ENCODE data around the gene GNG2.

The GNG2 gene

DNA sequence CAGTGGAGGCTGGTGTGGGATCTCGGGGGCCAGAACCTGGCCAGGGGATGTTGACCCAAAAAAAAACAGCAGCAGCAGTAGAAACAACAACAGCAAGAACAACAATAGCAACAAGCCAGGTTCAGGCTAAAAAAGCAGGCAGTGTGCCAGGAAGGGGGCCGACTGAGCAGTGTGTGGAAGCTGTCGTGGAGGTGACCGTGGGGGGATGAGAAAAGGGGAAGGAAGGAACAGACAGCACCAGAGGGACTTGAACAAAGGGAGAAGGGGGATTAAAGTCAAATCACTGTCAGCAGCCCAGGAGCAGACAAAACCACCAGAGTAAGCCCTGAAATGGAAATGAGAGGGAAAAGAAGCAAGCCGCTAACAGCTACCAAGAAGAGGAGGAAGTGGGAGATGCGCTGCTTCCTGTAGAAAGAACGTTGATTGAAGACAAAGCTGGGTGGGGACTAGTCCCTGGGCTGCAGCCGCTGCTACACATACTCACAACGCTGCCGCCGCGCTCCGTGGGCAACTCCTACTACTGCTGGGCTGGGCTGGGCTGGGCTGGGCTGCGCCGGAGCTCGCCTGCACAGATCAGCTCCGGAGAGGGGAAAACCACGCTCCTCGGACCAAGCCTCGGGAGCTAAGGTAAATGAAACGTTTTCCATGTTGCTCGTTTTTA, at the start of gene GNG2:
TSS of gene GNG2 (plus strand) at position 449 of the 661 bp plus-strand sequence. CDS start 90,067 bp downstream, outside the sequence.
- DNase-seq (ENCODE audit: low read depth): peak; percentile 69

DNA sequence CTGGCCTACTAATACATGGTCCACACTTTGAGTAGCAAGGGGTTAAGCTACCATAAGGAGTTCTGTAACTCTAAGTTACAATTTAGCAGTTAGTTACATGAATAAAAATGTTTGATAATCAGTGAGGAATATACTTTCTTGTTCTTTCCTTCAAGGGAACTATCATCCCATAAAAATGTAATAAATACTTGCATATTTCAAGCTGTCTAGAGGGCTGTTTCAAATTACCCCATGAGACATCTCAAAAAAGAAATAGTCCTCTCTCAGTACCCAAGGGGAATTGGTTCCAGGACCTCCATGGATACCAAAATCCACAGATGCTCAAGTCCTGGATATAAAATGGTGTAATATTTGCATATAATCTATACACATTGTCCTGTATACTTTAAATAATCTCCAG, 48.7 kb upstream of the GNG2 start:
- DNase-seq (ENCODE audit: low read depth): no peak

DNA sequence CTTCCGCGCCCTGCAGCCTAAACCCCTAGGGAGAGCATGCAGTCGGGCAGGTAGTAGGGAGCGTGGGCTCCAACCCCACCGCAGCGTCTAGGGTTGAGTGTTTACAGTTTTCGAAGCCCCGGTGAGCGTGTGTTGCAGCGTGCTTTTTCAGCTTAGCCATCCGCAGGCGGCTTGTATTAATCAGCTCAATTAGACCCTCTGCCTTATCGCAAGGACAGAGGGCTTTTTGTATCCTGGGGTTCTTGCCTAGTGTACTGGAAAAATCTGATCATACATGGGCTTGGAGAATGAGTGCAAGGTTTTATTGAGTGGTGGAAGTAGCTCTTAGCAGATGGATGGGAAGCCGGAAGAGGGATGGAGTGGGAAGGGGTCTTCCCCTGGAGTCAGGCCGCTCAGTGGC, 44.4 kb upstream of the GNG2 start:
- no peak for DNase-seq (ENCODE audit: low read depth)

DNA sequence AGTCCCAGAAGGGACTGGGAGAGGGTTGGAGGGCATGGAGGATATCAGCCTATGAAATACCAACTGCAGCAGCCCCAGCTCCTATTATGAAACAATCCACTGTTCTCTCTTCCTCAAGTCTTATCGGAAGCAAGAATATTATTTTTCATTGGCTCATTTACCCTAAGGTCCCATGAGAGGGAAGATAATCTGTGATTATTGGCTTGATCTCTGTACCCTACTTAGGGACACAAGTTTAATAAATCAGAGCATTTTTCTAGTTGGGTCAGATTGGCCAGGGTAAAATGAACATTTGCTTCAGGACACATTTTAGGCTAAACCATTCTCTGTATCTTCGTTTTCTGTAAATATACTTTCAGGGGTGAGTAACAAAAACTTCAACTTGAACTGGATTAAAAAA, 43.1 kb upstream of the GNG2 start:
- no peak for DNase-seq (ENCODE audit: low read depth)

DNA sequence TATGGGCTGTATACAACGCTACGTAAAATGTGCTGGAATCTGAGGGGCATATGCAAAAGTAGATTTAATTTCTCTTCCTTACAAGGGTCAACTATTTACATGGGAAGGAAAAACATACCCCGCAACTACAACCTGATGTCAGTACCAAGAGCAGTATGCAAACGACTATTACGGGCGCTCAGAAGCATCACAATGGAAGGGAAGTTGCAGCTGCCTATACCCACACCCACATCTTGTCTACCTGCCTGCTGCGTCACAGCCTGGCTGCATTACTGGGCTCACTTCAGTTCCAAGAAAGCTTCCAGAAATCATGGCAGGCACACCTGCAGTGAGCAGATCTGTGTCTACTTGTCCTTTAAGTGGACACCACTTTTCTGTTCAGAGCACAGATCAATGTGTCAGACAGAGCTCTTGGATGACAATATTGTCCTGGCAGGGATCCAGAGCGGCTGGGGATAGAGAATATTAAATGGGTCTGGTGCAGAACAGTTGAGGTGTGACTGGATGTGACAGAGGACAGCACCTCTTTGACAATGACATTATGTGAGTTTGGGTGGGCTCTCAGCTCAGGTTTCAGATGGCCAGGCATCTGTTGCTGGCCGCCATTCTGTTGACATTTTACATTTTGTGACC, 41.5 kb upstream of the GNG2 start:
- no peak for DNase-seq (ENCODE audit: low read depth)

DNA sequence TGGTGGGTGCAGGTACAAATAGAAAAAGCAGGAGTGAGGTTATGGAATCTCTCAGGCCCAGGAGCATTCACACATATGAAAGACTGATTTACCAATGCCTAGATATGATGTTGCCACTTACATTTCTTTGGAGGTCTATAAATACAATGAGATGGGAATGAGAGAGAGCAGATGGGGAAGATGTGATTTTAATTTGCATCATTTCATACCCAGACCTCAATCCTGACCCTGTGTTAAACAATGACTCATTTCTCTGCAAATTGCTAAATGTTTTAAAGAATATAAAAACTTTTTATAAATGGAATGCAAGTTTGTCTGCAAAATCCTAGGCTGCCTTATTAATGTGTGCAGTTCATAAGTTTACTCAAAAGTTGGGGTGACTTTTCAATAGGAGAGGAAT, 38.6 kb upstream of the GNG2 start:
- no peak for DNase-seq (ENCODE audit: low read depth)

DNA sequence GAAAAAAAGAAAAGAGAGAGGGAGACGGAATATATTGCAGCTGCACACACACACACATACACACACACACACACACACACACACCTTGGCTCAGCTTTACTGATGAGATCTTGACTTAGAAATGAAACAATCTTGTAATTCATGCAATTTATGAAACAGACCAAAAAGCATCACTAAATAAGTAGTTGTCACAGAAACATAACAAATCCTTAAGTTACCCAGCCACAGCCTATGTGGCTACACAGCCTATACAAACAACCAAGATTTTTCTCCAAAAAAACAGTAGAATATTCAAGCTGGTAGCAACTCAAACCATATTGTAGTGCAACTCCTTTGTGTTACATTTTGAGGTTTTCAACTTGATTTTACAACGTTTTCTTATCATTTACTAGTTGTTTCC, 37.9 kb upstream of the GNG2 start:
- DNase-seq (ENCODE audit: low read depth): no peak

DNA sequence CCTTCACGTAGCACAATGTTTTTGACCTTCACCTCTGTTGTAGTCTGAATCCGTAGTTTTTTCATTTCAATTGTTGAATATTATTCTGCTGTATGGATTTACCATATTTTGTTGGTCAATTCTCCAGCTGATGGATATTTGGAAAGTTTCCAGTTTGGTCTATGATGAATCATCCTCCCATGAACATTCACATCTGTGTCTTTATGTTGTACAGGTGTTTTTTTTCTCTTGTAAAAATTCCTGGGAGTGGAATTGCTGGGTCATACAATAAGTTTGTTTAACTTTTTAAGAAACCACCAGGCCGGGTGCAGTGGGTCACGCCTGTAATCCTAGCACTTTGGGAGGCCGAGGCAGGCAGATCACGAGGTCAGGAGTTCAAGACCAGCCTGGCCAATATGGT, 36.7 kb upstream of the GNG2 start:
- no peak for DNase-seq (ENCODE audit: low read depth)

DNA sequence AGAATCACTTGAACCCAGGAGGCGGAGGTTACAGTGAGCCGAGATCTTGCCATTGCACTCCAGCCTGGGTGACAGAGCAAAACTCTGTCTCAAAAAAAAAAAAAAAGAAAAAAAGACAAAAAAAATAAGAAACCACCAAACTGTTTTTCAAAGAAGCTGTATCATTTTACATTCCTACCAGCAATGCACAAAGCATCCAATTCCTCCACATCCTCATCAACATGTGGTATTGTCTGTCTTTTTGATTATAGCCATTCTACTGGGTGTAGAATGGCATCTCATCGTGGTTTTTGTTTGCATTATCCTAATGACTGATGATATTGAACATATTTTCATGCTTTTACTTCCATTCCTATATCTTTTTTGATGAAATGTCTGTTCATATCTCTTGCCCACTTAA, 36.2 kb upstream of the GNG2 start:
- DNase-seq (ENCODE audit: low read depth): no peak

DNA sequence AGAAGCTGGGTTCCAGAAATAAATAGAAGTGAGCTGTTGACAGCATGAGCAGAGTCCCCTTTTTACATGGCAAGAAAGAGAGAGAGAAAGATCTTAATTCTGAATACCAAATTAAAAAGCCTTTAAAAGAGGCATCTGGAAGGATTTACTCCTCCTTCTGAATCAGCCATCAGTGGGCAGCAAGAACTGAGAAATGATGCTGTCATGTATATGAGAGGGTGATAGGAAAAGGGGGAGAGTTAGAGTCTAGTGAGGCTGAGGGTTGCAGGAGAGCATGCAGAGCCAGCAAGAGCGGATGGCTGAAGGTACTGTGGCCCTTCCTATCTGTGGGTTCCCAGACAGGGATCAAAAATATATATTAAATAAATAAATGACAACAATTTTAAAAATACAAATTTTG, 34.5 kb upstream of the GNG2 start:
- no peak for DNase-seq (ENCODE audit: low read depth)

DNA sequence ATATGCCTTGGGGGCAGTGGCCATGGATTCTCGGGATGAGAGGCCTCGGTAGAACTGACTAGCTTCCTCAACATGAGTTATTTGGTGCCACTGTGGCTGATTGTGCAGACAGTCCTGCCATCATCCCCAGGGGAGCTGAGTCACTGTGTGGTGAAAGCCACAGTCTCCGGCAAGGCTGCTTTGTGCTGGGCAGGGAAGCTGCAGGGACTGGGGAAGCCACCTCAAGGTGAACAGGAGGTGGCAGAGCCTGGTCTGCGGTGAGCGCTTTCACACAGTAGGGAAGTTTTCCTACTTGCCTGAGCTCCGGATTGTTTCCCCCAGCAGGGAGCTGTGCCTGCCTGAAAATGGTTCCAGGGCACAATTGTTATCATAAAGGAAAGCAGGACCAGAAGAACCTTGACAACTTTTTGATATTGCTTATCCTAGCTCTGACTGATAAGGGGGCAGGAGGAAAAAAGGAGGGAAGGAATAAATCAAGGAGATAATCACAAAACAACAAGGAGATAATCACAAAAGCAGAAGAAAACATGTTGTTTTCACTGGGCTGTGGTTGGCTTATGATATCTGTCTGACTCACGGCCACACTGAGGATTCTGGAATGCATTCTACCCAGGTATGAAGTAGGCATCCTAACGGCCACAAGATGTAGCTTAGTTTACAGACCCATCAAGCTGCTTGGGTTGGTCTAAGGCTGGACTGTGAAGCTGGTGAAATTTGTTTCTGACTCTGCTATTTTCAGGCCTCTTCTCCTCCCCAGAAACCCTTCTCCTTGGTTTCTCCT, 32.2 kb upstream of the GNG2 start:
- peak; percentile 53 for DNase-seq (ENCODE audit: low read depth)

DNA sequence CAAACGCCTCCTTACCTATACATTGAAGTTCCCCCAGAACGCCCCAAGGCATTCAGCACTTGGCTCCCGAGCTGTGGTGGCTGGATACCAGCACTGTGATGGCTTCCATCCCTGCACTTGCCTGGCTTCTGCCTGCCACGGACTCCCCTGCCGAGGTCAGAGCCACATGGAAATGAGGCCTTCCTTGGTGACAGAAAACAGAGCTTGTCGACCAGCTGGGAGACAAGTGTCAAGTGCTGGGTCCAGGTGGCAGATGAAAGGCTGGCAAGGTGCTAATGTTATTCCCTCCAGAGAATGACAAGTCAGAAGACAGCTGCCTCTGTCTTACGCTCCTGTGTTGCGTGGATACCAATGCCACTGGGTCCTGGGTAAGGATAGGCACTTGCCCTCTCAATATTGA, 26.2 kb upstream of the GNG2 start:
- no peak for DNase-seq (ENCODE audit: low read depth)

DNA sequence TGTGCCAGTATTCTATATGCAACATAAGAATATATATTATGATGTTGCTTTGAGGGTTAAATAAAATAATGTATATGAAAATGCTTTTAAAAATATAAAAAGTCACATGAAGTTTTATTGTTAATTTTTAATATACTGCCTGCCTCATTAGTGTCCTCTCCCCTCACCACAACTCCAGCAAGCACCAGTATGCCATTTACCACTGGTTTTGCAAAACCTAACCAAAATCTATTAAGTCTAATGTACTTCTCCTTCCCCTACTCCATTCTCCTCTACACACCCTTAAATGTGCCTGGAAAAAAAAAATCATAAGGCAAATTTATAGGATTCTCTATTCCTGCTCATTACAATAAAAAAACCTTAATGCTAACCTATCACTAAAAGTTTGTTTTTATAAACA, 24.0 kb upstream of the GNG2 start:
- DNase-seq (ENCODE audit: low read depth): no peak

DNA sequence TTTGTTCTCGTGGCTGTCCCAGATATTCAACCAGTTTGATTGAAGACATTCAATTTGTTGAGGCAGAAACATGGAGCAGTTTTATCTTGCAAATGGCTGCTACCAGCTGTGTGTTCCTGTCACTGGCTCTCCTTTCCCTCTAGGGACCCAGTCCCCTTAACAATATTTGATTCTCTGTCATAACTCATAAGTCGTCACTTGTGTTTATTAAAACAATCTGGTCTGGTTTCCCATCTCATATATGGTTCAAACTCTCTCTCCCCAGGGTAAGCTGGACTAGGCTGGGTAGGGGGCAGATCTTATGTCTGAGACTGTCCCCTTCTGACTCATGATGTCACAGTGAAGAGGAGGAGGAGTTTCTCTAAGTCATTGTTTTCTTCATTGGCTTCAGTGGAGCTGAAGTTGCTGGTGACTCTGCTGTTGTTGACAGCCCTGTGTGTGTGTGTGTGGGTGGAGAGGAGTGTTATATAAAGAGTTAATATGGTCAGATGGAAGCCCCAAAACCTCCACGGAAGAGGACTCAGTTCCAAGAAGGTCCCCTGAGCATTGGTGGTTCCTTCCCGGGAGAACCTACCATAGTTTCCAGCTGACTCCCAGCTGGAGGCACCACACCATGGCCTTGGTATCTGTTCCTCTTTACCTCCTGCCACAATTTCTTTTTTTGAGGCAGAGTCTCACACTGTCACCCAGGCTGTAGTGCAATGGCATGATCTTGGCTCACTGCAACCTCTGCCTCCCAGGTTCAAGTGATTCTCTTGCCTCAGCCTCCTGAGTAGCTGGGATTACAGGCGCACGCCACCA, 16.1 kb upstream of the GNG2 start:
- DNase-seq (ENCODE audit: low read depth): no peak

DNA sequence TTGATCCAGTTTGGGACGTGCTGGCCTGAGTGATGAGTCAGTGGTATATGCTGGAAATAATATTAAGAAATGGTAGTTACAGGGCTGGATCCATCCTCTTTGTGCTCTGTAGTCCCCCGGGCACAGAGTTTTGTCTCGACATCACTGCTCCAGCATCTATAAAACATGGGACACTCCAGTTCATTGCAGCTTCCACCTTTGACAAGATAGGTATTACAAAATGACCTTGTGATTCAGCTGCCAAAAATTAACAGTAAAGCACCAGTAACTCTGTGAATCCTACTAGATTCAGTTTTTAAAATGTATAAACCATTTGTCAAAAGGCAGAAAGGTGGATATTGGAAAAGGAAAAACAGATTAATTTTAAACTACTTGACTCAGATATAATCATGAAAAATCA, 14.6 kb upstream of the GNG2 start:
- no peak for DNase-seq (ENCODE audit: low read depth)

DNA sequence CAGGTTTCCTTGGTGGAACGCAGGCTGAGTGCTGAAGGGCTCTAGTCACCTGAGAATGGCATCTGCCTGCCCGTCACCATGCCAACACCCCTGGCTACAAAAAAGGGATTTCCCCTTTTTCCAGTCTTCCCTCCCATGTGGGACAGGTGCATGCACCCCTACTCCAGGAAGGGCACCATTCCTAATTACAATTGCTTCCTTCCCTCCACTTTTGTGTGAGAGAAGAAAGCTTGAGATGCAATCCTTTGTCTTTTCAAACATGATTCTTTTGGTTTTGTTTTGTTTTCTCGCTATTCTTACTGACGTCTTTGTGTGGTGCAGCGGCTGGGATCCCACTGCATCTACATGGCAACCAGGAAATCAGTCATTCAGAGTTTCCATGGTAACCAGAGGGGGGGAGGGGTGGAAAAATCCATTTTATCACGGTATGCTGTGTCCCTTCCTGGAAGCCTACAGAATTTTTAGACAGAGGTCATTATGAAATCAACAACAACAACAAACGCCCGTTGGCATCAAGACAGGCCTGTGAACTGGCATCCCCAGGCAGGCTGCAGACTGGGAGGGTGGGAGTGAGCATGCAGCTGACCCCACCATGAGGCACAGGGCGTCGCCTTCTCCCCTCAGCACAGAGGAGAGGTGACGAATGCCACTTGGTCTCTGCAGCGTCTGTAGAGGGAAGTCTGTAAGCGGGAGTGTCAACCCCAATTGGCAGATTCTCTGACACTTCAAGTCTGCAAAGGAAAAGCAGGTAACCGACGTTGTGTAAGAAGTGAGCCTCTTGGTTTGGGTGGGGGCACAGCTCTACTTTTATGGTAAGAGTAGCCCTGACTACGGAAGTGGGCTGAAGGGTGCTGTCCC, 13.6 kb upstream of the GNG2 start:
- peak; percentile 81 for DNase-seq (ENCODE audit: low read depth)

DNA sequence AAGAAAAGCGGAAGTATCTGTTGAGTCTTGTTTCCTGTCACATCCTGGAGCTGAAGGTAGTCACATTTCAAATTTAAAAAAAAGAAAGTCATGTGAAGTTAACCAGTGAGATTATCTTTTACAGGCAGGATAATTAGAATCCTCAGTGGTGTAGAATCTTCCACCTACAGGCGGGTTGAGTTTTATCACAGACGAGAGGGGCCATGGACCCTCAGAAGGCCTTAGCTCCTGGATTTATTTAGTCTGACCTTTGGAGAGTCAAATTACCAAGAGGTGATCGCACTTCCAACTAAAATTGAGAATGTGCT, 13.0 kb upstream of the GNG2 start:
- no peak for DNase-seq (ENCODE audit: low read depth)

DNA sequence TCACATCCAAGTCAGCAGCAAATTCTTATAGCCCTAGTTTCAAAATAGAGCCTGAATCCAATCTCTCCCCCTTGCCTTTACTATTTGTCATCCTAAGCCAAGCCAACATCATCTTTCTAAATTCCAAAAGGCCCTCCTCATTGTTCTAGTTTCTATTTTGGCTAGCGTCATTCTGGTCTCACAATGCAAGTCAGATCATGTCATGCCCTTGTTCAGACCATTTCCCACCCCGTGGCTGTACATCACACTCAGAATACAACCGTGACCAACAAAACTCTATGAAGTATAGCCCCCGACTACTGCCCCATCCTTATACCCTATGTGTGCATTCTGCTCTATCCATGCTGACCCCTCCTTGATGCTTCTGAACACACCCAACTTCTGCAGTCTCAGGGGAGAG, 12.3 kb upstream of the GNG2 start:
- DNase-seq (ENCODE audit: low read depth): no peak

DNA sequence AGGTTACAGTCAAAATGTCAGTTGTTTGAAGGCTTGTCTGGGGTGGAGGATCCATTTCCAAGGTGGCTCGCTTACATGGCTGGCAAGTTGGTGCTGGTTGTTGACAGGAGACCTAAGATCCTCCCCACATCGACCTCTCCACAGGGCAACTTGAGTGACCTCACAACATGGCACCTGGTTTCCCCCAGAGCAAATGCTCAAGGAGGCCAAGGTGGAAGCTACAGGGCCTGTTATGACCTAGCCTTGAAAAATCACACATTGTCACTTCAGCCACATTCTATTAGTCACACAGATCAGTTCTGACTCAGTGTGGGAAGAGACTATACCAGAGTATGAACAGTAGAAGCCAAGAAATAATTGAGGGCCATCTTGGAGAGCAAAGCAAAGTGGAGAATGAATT, 11.3 kb upstream of the GNG2 start:
- no peak for DNase-seq (ENCODE audit: low read depth)

DNA sequence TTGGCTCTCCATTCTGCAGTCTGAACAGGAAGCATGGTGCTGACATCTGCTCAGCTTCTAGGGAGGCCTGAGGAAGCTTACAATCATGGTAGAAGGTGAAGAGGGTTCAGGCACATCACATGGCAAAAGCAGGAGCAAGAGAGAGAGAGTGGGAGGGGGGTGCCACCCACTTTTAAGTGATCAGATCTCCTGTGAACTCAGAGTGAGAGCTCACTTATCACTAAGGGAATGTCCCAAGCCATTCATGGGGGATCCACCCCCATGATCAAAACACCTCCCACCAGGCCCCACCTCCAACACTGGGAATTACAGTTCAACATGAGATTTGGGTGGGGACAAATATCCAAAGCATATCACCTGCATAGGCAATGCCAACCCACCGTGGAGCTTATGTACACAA, 9.8 kb upstream of the GNG2 start:
- no peak for DNase-seq (ENCODE audit: low read depth)

DNA sequence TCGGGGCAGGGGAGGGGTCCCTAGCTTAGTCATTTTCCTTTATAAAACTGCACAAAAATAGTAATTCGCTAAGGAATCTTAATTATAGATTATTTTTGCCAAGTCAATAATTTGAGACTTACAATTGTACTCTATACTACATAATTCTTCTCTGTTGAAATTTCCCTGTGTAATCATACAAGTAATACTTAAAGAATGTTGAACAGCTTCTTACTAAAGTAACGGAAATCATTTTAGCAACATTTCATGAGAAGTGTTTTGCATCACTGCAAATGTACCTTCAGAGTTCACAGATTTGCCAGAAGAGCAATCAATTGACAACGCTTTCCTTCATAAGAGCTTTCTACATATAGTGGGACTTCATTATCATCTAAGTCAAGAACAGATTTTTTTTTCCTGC, 7.9 kb upstream of the GNG2 start:
- no peak for DNase-seq (ENCODE audit: low read depth)

DNA sequence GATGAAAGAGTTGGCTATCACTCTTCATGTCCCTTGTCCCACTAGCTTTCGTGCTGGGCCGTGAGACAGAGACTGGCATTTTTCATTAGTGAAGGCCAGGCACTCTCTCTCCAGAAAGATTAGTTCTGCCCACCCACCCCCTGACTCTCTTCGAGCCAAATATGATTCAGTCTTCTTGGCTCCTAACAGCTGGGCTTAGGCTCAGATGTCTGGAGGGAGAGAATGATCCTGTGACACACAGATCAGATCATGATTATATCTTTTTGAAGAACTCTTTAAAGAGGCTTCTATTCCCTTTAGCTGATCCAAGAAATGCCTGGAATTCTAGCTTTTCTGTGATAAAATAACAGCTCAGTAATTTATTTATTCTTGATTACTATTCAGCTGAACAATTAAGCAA, 5.2 kb upstream of the GNG2 start:
- DNase-seq (ENCODE audit: low read depth): no peak
